Stomach (tissue), 4 donors: Measurements from ENCODE around the gene STX1B.

ENCODE experiments used
- POLR2A ChIP-seq, 4 donors: fragments of 450-650 bp; IDR thresholded peaks; one replicate each; pipeline ENCODE4 v1.6.1; 2016; ENCODE audit warnings: antibody characterized with exemption in 4 of 4, control low read depth in 2 of 4, mild to moderate bottlenecking in 1 of 4, moderate library complexity in 1 of 4
- TF ChIP-seq, protein P1 (sequence below), 7 experiments: fragments of 450-650 bp in 4 of 7; fragments of 200-600 bp in 3 of 7; sonication (generic) in 3 of 7; IDR thresholded peaks; one replicate each; pipeline ENCODE4 v1.5.1; 2016 to 2019; ENCODE audit warnings: antibody characterized with exemption in 7 of 7, control low read depth in 2 of 7, mild to moderate bottlenecking in 1 of 7

GRCh38 chr16:30983289-30983889 is 27.0 kb downstream of the STX1B start:
- TF ChIP-seq, protein P1, sequence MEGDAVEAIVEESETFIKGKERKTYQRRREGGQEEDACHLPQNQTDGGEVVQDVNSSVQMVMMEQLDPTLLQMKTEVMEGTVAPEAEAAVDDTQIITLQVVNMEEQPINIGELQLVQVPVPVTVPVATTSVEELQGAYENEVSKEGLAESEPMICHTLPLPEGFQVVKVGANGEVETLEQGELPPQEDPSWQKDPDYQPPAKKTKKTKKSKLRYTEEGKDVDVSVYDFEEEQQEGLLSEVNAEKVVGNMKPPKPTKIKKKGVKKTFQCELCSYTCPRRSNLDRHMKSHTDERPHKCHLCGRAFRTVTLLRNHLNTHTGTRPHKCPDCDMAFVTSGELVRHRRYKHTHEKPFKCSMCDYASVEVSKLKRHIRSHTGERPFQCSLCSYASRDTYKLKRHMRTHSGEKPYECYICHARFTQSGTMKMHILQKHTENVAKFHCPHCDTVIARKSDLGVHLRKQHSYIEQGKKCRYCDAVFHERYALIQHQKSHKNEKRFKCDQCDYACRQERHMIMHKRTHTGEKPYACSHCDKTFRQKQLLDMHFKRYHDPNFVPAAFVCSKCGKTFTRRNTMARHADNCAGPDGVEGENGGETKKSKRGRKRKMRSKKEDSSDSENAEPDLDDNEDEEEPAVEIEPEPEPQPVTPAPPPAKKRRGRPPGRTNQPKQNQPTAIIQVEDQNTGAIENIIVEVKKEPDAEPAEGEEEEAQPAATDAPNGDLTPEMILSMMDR (IDR thresholded peaks at IDR 0.05): no peak
- no peak for TF ChIP-seq POLR2A (IDR thresholded peaks at IDR 0.05)
